DMS53 treated with DMSO at 0.1 percent for 48 hours (cell line): ENCODE results near the gene NR2E3.
"Not testable (repeated sequence)": the region's sequence is repeated elsewhere in the genome, so short reads cannot be mapped to it uniquely, and the experiment has no call there.

Source experiments
- DNase-seq: peaks from one replicate; lab custom pipeline; 2025; ENCODE audit not compliant: unreplicated experiment; lab: John Stamatoyannopoulos, UW

The NR2E3 gene

DNA sequence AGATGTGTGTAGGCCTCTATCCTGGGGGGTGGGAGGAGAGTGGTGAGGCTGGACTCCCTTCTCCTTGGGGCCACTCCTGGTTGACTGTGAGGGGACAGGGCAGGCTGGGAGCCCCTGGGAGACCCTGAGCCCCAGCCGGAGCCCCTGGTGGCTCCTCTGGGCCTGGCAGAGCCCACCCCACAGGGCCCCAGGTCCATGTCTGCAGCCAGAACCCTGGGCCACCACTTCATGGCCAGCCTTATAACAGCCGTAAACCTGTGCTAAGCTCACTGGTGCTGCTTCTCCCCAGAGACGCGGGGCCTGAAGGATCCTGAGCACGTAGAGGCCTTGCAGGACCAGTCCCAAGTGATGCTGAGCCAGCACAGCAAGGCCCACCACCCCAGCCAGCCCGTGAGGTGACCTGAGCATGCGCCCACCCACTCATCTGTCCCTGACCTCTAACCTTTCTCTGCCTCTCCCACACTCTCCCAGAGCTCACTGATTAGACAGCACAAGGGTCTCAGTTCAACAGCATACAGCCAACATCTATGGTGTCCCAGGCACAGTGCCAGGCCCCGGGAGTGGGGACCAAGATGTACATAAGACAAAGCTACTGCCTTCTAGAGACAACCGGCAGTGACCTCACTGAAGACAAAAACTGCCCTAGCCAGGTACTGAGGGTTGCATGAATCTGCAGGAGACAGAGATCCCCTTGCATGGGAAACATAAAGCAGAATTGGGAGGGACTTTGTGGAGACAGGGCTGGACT lies 3.5 kb downstream of the NR2E3 start:
- no peak for DNase-seq

DNA sequence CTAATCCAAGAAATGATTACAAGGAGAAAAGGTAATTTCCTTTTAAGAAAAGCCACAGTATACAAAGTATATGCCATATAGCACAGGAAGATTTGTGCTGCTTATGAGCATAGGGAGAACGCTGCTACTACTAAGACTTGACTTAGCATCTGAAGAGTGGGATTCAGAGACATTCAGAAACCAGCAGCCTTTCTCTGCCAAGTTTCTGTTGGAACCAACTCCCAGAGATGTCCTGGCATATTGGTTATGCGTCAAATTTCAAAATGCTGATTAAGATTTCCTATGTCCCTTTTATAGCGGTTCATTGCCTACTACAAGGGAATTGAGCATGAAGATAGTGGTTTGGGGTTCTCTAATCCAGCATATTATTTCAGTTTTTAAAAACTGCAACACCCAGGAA lies 4.9 kb downstream of the NR2E3 start:
- no peak for DNase-seq

DNA sequence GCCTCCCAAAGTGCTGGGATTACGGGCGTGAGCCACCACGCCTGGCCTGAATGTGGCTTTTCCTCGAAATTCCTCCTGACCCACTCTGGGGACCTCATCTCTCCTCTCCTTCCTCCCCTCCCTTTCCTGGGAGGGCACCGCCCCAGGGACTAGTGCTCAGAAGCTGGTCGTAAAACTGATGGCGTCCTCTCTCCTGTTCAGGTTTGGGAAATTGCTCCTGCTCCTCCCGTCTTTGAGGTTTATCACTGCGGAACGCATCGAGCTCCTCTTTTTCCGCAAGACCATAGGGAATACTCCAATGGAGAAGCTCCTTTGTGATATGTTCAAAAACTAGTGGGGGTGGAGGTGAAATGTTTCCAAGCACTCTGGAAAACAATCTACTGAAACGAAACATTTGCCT lies 7.0 kb downstream of the NR2E3 start:
- DNase-seq = no peak

DNA sequence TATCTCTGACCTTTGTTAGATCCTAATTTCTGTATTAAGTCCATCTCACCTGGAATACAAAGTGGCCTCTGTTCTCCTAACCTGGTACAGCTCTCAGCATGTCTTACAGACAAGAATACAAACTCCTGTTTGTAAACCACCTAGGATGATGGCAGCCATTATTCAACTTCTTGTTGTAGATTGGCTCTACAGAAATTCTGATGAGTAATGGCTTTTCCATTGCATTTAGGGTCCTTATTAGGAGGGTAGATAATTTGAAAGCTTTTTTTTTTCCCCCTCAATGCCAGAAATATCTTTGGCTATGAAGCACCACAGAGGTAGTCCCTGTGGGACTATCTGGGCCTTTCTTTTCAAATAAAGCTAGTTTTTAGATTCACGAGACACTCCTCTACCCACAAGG lies 9.8 kb downstream of the NR2E3 start:
- no peak for DNase-seq

DNA sequence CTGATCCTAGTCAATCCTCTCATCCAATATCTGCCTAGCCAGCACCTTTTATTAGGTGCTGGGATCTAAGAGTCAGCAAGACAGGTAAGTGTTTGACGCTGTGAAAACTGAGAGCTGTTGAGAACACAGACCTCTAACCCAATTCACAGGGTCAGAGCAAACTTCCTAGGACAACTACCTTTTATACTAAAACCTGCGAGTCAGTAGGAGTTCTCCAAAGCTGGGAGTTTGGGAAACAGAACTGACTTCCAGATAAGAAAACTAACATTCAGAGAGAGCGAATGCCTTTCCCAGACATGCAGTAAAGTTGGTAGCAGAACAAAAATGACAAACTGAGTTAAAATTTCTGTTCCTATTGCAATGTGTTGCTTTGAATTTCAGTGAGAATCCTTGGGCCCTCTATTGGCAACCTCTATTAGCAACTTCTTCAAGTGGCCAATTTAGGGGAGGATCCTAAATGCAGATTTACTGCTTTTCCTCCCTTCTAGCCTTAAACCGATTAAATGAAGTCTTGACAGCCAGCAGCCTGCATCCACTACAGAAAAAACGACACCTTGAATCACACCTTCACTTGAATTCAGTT lies 11.3 kb downstream of the NR2E3 start:
- DNase-seq = no peak

DNA sequence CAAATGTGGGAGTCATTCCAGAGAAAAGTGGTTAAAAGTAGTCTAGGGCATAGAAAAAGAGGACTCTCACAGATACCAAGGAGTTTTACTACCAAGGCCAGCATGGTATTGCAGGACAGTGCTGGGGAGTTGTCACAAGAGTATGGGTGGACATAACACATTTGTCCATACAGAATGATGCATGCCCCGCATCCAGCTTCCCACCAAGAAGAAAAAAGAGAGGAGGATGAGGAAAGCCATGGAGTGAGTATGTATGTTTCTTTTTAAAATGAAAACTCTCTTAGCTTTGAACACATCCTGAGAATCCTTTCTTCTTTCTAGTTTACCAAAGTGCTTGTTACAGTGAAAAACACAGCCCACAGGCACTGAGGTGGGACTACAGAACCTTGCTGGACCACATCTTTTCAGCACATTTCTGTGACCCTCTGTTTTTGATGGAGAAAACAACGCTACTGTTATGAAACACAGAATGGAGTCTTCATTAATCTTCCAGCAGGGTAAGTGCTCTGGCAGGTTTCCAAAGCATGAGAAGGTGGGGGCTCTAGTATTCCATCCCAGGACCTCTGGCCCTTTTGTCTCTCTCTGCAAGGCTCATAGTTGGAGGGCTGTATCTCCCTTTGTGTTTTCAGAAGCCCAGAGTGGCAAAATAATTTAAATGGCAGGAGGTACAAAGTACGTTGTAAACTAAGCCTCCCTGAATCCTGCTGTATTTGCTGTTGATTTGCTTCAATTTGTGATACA lies 12.7 kb downstream of the NR2E3 start:
- no peak for DNase-seq

DNA sequence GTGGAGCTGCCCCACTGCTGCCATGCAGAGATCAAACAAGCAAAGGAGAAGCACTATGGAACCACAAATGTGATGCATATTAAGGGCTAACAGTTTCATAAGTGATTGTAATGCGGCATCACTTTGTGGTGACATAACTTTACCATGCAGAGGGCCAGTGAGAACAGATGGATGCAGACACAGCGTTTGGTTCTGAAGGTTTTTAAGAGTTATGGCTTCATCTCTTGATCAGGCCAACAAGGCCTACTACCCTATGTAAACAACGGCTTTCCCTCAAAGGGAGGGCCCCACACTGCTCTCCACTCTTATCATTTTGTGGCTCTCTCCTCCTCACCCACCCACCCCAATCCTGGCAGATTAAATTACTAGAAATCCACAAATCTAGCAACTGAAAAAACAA lies 13.4 kb downstream of the NR2E3 start:
- DNase-seq = no peak

DNA sequence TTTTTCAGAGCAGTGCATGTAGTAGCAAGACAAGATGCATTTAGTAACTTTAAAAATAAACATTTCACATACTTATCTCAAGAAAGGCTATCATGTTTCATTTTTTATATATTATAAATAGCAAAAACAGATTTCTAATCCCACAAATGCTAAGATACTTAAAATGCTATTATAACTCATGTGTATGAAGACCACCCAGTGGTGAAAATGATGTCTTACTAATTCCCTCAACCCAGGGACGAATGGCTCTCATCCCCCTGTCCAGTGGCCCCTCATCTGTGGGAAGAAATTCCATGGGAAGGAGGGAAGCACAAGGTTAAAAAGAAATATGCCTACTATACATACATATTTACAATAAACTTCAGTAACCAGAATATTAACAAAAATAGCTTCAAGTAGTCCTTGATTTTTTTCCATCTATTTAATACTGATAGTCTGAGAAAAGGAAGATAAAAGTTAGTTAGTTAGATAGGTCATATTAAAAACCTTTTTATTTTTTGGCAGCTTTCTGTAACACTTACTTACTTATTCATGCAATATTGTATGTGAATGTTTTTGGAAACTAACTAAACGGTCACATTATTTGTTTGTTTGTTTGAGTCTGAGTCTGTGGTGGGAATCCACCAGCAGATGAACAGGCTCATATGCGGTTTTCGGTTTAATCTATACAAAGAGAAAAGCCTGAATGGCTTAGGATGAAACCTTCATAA lies 14.8 kb downstream of the NR2E3 start:
- no peak for DNase-seq

DNA sequence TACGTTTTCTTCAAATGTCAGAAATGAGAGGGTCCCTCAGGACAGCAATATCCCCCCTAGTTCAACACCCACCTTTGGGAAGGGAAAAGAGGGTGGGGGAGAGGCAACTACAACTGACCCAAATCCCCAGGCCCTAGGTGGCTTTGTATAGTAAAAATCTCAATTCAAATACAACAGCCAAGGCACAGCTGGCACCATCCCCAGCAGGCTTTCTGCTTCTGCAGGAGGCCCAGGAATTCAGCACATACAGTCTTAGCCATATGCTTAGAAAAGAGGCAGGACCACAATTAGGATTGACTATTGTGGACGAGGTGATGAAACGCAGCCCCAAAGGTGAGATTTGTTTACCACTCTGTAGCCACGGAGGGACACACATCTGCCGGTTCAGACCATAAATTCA lies 15.8 kb downstream of the NR2E3 start:
- no peak for DNase-seq

DNA sequence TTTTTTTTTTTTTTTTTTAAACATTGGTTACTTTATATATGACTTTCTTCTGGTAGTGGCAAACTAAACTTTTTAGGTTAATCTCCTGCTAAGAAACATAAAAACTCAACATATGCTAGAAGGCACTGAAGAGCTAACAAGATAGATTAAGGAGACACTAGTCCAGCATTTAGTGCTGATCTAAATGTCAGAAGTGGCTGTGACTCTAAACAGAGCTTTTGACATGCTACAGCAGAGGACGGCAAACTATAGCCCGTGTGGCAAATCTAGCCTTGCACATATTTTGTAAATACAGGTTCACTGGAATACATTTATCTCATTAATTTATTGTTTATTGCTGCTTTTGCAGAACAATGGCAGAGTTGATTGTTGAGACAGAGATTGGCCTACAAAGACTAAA lies 20.6 kb downstream of the NR2E3 start:
- DNase-seq = no peak

DNA sequence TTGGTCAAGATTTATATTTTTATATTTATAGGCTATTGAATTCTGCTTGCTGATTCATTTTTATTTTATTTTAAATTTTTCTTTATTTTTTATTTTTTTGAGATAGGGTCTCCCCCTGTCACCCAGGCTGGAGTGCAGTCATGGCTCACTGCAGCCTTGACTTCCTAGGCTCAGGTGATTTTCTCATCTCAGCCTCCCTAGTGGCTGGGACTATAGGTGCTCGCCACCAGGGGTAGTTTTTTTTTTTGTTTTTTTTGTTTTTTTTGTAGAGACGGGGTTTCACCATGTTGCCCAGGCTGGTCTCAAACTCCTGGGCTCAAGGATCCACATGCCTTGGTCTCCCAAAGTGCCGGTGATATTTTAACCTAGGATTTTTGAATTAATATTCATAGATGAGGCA lies 31.2 kb downstream of the NR2E3 start:
- DNase-seq = no peak

DNA sequence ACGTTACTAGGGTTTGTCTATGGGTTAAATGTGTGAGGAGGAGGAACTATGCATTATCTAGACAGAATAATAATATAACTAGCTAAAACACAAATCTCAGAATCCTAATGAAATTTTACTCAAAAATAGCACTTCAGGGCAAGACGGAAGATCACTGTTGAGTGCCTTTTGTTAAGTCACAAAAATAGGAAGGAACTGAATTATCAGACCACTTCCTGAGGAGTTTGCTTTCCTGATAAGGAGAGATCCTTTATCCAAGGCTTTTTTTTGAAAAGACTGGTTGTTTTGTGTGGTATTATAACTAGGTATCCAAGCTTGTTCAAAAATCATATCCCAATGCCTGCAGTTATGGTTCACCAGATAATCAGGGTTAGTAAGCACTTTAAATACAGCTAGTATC lies 34.6 kb downstream of the NR2E3 start:
- no peak for DNase-seq

DNA sequence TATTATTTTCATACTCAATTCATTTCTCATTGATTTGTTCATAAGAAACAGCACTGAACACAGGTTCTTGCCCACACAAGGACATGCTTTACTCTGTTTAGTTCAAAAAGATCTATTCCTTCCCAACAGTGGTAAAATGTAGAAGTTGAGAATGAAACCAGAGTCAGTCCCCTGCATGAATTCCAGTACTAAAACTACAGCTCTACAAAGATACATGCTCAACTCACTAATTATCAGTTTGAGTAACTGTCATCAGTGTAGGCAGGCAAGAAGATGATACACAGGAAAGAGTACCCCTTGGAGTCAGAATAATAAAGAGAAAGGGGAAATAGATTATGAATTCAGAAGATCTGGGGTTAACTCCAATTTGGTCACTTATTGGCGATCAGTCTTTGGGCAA lies 43.2 kb downstream of the NR2E3 start:
- no peak for DNase-seq

DNA sequence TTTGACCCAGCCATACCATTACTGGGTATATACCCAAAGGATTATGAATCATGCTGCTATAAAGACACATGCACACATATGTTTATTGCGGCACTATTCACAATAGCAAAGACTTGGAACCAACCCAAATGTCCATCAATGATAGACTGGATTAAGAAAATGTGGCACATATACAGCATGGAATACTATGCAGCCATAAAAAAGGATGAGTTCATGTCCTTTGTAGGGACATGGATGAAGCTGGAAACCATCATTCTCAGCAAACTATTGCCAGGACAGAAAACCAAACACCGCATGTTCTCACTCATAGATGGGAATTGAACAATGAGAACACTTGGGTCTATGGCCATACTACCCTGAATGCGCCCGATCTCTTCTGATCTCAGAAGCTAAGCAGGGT lies 47.9 kb downstream of the NR2E3 start:
- not testable (repeated sequence) for DNase-seq
